ENCODE measurements around the gene CTNND2.

CTNND2 gene

DNA sequence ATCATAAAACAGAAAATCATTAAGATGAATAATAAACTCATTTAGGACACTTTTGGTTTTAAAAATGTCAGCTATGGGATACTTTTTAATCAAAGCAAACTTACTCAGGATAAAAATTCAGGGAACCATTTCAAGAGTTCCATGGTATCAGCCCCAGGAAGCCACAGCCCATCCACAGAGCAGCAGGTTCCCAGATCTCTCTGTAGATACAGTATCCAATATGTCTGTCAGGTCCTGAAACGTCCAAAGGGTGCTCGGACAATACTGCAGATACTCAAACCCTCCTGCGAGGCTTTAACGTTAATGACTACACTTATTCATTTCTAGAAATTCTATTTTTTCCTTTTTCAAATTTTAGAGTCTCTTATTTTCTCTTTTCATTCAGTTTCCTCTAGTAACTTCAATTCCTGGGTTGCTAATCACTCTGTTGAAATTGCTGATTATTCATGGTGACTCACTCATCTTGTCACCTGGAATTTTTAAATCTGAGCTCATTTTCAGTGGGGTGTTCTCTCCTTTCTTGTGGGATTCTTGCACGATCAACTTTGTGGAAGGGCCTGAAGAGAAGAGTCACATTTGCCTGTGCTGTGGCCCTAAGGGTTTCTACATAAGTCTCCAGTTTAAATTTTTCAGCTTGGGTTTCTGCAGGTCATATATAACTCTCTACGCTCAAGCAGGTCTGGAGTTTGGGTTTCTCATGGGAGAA is 435.8 kb downstream of the CTNND2 start:
- Histone ChIP-seq H3K27me3 (ENCODE audit: insufficient read depth, low read depth, severe bottlenecking) (no peaks in the 10 kb centered on the region), H3K27ac (no peak overlapping the region), H3K4me3 (ENCODE audit: low read depth, low read length) (no peak overlapping the region), H3K36me3 (no peaks in the 10 kb centered on the region), H3K9me3 (ENCODE audit: severe bottlenecking) (no peaks in the 10 kb centered on the region)
- DNase-seq = no peak
- TF ChIP-seq, protein P1, sequence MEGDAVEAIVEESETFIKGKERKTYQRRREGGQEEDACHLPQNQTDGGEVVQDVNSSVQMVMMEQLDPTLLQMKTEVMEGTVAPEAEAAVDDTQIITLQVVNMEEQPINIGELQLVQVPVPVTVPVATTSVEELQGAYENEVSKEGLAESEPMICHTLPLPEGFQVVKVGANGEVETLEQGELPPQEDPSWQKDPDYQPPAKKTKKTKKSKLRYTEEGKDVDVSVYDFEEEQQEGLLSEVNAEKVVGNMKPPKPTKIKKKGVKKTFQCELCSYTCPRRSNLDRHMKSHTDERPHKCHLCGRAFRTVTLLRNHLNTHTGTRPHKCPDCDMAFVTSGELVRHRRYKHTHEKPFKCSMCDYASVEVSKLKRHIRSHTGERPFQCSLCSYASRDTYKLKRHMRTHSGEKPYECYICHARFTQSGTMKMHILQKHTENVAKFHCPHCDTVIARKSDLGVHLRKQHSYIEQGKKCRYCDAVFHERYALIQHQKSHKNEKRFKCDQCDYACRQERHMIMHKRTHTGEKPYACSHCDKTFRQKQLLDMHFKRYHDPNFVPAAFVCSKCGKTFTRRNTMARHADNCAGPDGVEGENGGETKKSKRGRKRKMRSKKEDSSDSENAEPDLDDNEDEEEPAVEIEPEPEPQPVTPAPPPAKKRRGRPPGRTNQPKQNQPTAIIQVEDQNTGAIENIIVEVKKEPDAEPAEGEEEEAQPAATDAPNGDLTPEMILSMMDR (IDR thresholded peaks at IDR 0.05; ENCODE audit: low read depth, low read length) = no peak

DNA sequence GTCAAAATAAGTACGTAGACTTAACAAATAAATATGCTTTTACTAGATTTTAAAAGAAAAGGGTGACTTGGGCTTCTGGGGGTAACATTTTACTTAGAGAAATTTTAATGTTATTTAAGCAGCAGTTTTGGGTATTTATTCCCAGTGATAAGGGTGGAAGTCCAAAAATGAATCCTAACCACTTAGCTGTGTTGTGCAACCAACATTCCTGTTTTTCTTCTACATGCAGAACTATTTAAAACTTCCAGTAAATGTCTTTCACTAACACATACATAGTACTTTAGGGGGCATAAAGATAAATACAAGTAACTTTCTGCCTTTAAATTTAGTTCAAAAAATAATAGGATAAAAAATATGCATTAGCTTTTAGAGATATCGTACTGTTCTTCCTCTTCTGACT is 436.7 kb downstream of the CTNND2 start:
- no peak for DNase-seq
- TF ChIP-seq, protein P1 (IDR thresholded peaks at IDR 0.05; ENCODE audit: low read depth, low read length) = no peak
- H3K36me3 ChIP-seq = no peaks in the 10 kb centered on the region
- no peaks in the 10 kb centered on the region for H3K9me3 ChIP-seq (ENCODE audit: severe bottlenecking)
- no peak overlapping the region for H3K27ac ChIP-seq
- no peak overlapping the region for H3K4me3 ChIP-seq (ENCODE audit: low read depth, low read length)
- no peaks in the 10 kb centered on the region for H3K27me3 ChIP-seq (ENCODE audit: insufficient read depth, low read depth, severe bottlenecking)

DNA sequence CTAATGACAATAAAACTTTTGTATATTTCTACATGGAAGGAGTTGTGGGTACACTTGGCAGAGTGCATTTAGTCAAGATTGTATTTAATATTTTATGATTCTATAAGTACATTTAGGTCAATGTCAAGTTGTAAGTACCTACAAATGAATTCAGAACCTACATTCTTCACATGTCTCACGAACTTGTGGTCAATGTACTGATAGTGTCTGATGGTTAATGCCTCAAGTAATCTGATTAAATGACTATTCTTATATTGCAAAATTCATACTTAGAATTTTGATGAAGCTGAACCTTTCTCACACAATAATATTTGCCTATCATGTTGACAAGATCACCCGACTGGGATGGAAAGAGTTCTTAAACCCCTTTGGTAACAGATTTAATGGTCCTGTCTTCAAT is 444.5 kb downstream of the CTNND2 start:
- Histone ChIP-seq H3K9me3 (ENCODE audit: severe bottlenecking) (no peaks in the 10 kb centered on the region), H3K27ac (no peak overlapping the region), H3K4me3 (ENCODE audit: low read depth, low read length) (no peak overlapping the region), H3K27me3 (ENCODE audit: insufficient read depth, low read depth, severe bottlenecking) (no peaks in the 10 kb centered on the region), H3K36me3 (no peaks in the 10 kb centered on the region)
- no peak for DNase-seq
- TF ChIP-seq, protein P1 (IDR thresholded peaks at IDR 0.05; ENCODE audit: low read depth, low read length) = no peak

DNA sequence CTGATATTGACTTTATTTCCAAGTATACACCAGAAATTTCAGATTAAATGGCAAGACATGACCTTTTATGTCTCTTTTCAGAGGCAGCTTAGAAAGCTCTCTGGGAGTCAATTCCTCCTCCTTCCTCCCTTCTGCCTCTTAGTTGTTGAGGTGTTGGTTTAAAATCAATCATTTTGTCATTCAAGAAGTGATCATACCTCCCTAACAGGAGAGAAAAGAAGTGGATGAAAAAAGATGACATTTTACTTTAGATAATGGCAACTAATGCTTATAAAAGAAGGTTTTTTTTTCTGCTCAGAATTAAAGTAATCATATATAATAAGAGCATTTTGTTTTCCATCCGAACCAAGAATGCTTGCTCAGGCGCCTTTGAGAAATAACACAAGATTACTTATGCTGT is 448.7 kb downstream of the CTNND2 start:
- H3K36me3 ChIP-seq = no peaks in the 10 kb centered on the region
- no peaks in the 10 kb centered on the region for H3K27me3 ChIP-seq (ENCODE audit: insufficient read depth, low read depth, severe bottlenecking)
- TF ChIP-seq, protein P1 (IDR thresholded peaks at IDR 0.05; ENCODE audit: low read depth, low read length) = no peak
- no peak overlapping the region for H3K4me3 ChIP-seq (ENCODE audit: low read depth, low read length)
- no peak for DNase-seq
- no peak overlapping the region for H3K27ac ChIP-seq
- H3K9me3 ChIP-seq (ENCODE audit: severe bottlenecking) = no peaks in the 10 kb centered on the region

DNA sequence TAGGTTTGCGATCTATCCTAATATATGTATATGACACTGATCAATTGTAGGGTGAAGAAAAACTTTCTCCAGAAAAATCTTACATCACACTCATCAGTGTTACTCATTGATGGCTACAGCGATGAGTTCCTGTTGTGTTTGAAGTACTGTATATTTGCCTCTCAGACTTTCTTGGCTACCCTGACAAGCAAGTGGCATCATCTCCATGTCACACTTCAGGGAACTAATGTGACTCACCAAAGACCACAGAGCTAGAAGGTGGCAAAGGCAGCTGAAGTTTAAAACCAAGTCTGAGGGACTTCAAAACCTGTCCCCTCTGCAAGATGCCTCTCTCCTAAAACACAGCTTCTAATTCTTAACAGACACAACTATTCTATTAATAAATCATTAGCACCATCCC is 451.4 kb downstream of the CTNND2 start:
- Histone ChIP-seq H3K27me3 (ENCODE audit: insufficient read depth, low read depth, severe bottlenecking) (no peaks in the 10 kb centered on the region), H3K4me3 (ENCODE audit: low read depth, low read length) (no peak overlapping the region), H3K9me3 (ENCODE audit: severe bottlenecking) (no peaks in the 10 kb centered on the region), H3K27ac (no peak overlapping the region), H3K36me3 (no peaks in the 10 kb centered on the region)
- TF ChIP-seq, protein P1 (IDR thresholded peaks at IDR 0.05; ENCODE audit: low read depth, low read length) = no peak
- no peak for DNase-seq

DNA sequence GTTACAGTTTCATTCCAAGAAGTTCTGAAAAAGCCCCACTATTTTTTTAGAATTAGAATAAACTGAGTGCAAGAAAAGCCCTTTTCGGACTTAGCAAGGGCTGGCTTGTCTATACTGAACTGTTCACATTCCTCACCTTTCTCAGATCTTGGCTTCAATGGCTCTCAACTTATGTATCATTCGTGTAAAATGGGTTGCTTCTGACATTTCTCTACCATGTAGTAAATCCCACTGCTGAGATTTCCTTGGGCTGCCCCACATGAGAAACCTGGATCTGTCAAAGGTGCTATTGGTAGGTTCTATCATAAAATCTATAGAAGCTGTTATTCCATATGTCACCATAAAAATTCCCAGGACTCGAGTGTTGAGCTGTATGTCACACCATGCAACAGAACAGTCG is 454.3 kb downstream of the CTNND2 start:
- no peak for DNase-seq
- Histone ChIP-seq H3K27me3 (ENCODE audit: insufficient read depth, low read depth, severe bottlenecking) (no peaks in the 10 kb centered on the region), H3K9me3 (ENCODE audit: severe bottlenecking) (no peaks in the 10 kb centered on the region), H3K27ac (no peak overlapping the region), H3K4me3 (ENCODE audit: low read depth, low read length) (no peak overlapping the region), H3K36me3 (no peaks in the 10 kb centered on the region)
- TF ChIP-seq, protein P1 (IDR thresholded peaks at IDR 0.05; ENCODE audit: low read depth, low read length) = no peak
